Endodermal cell (in vitro differentiated cells): Measurements from ENCODE around the gene MBP. TPM values are rescaled to one million over a fixed set of nuclear protein-coding genes. Genes with fewer than 3 reads are reported as not detected.

Source experiments
- DNase-seq: peaks from one replicate; pipeline ENCODE4 v3.0.0-alpha.2; 2017
- H3K27ac ChIP-seq: 2 replicates; pipeline ENCODE4 v1.5.1; 2013; ENCODE audit warnings: mild to moderate bottlenecking, low read depth, low read length, moderate library complexity
- H3K27me3 ChIP-seq: 2 replicates; pipeline ENCODE4 v1.6.1; 2013; ENCODE audit warnings: mild to moderate bottlenecking, low read length, moderate library complexity; ENCODE audit not compliant: insufficient read depth, control insufficient read depth, poor library complexity, severe bottlenecking
- H3K36me3 ChIP-seq: 2 replicates; pipeline ENCODE4 v1.7.0; 2013; ENCODE audit warnings: mild to moderate bottlenecking, low read length, moderate library complexity; ENCODE audit not compliant: control insufficient read depth, insufficient read depth
- H3K4me1 ChIP-seq: one replicate; pipeline ENCODE4 v1.7.0; 2013; ENCODE audit warnings: low read length; ENCODE audit not compliant: control insufficient read depth, insufficient read depth
- H3K4me3 ChIP-seq: 2 replicates; pipeline ENCODE4 v1.5.1; 2013; ENCODE audit warnings: mild to moderate bottlenecking, low read length, moderate library complexity
- H3K9ac ChIP-seq: 2 replicates; pipeline ENCODE4 v1.6.1; 2013; ENCODE audit warnings: mild to moderate bottlenecking, low read length, moderate library complexity; ENCODE audit not compliant: poor library complexity, severe bottlenecking; ENCODE audit errors: extremely low read depth
- H3K9me3 ChIP-seq: 2 replicates; pipeline ENCODE4 v1.6.1; 2013; ENCODE audit warnings: mild to moderate bottlenecking, low read length, moderate library complexity; ENCODE audit not compliant: control insufficient read depth
- H3K27ac Mint-ChIP-seq: 2 replicates; pipeline ENCODE4 v1.8.0; 2020; ENCODE audit warnings: mixed read lengths
- H3K27me3 Mint-ChIP-seq: 2 replicates; pipeline ENCODE4 v1.8.0; 2021; ENCODE audit warnings: mild to moderate bottlenecking, mixed read lengths; ENCODE audit not compliant: insufficient read depth
- H3K36me3 Mint-ChIP-seq: 2 replicates; pipeline ENCODE4 v1.8.0; 2020; ENCODE audit warnings: low read depth, mixed read lengths
- H3K4me1 Mint-ChIP-seq: 2 replicates; pipeline ENCODE4 v1.8.0; 2020; ENCODE audit warnings: mixed read lengths
- H3K4me3 Mint-ChIP-seq: 2 replicates; pipeline ENCODE4 v1.8.0; 2020; ENCODE audit warnings: mild to moderate bottlenecking, moderate library complexity, mixed read lengths
- H3K9me3 Mint-ChIP-seq: 2 replicates; pipeline ENCODE4 v1.8.0; 2020; ENCODE audit warnings: mild to moderate bottlenecking, mixed read lengths
- CTCF ChIP-seq: fragments of 200-600 bp; sonication (generic); conservative IDR thresholded peaks from 2 replicates; pipeline ENCODE4 v1.5.0; 2021; ENCODE audit warnings: antibody characterized with exemption, mild to moderate bottlenecking
- WGBS, 2 experiments: methylation state at CpG; one replicate each; pipeline versions ENCODE4 v1.1.5 to v1.1.7; 2013; ENCODE audit warnings: missing lambda C conversion rate in 2 of 2, mixed read lengths in 1 of 2; ENCODE audit not compliant: insufficient coverage in 1 of 2, insufficient read length in 1 of 2; 5-methylcytosine and 5-hydroxymethylcytosine counted together
- total RNA-seq, 2 donors: library from RNA; stranded (reverse); fragmentation: NEBNext Ultra II Directional in 1 of 2; extraction: Animal tissue kit (Norgen Biotek cat#: 25700) in 1 of 2; gene quantifications; 2 replicates in 1 of 2; 3 replicates in 1 of 2; pipeline ENCODE4 v1.2.1, GENCODE V29; 2021

MBP gene
- total RNA-seq, 2 donors from 2014 or later: 16.3 to 19.0 TPM

- Histone ChIP-seq H3K27me3 (no peaks in the 10 kb centered on the region), H3K36me3 (no peaks in the 10 kb centered on the region), H3K9ac (no peak overlapping the region), H3K27ac (no peak overlapping the region), H3K9me3 (no peaks in the 10 kb centered on the region), H3K4me3 (no peak overlapping the region), H3K4me1 (no peaks in the 10 kb centered on the region)
- H3K27me3 Mint-ChIP-seq: no peaks in the 10 kb centered on the region
- H3K27ac Mint-ChIP-seq: no peak overlapping the region
- H3K9me3 Mint-ChIP-seq: peaks cover 4% of the 10 kb centered on the region
- DNase-seq: no peak
- no peaks in the 10 kb centered on the region for H3K36me3 Mint-ChIP-seq
- peaks cover 9% of the 10 kb centered on the region for H3K4me1 Mint-ChIP-seq
- H3K4me3 Mint-ChIP-seq: no peak overlapping the region
- WGBS, 2 experiments: 30 to 46% methylated on average over 6 to 10 of the region's 11 CpGs
- TF ChIP-seq CTCF: no peak
These were observed 27.9 kb upstream of the MBP start for GRCh38 chr18:77160515-77160914.

GRCh38 chr18:77157312-77157711 lies 24.7 kb upstream of the MBP start:
- no peaks in the 10 kb centered on the region for H3K27me3 ChIP-seq
- no peak overlapping the region for H3K4me3 ChIP-seq
- H3K4me1 ChIP-seq: no peaks in the 10 kb centered on the region
- Mint-ChIP-seq H3K27me3 (no peaks in the 10 kb centered on the region), H3K4me1 (peaks cover 9% of the 10 kb centered on the region), H3K9me3 (peaks cover 5% of the 10 kb centered on the region), H3K27ac (no peak overlapping the region), H3K36me3 (no peaks in the 10 kb centered on the region), H3K4me3 (no peak overlapping the region)
- DNase-seq: no peak
- no peaks in the 10 kb centered on the region for H3K36me3 ChIP-seq
- no peaks in the 10 kb centered on the region for H3K9me3 ChIP-seq
- WGBS, 2 experiments: 95 to 100% methylated on average over 3 to 4 of the region's 4 CpGs
- H3K9ac ChIP-seq: no peak overlapping the region
- no peak overlapping the region for H3K27ac ChIP-seq
- TF ChIP-seq CTCF: no peak

- WGBS, 2 experiments: 86 to 90% methylated on average over 17 of the region's 17 CpGs
- Histone ChIP-seq H3K27me3 (no peaks in the 10 kb centered on the region), H3K4me1 (no peaks in the 10 kb centered on the region), H3K9ac (no peak overlapping the region), H3K4me3 (no peak overlapping the region), H3K36me3 (no peaks in the 10 kb centered on the region), H3K9me3 (no peaks in the 10 kb centered on the region), H3K27ac (no peak overlapping the region)
- no peak overlapping the region for H3K27ac Mint-ChIP-seq
- H3K4me3 Mint-ChIP-seq: no peak overlapping the region
- H3K4me1 Mint-ChIP-seq: peaks cover under 1% of the 10 kb centered on the region
- TF ChIP-seq CTCF: no peak
- H3K9me3 Mint-ChIP-seq: peaks cover 5% of the 10 kb centered on the region
- H3K27me3 Mint-ChIP-seq: no peaks in the 10 kb centered on the region
- no peak for DNase-seq
- H3K36me3 Mint-ChIP-seq: no peaks in the 10 kb centered on the region
These were observed 22.4 kb upstream of the MBP start for GRCh38 chr18:77155031-77155430.
